Suprapubic skin (tissue), 4 donors: ENCODE data around the gene SEMA3G. TPM values are rescaled to one million over a fixed set of nuclear protein-coding genes. Genes with fewer than 3 reads are reported as not detected.

Source experiments
- DNase-seq, 2 donors: peaks; one replicate each; pipeline ENCODE4 v3.0.0-alpha.2; 2019; ENCODE audit warnings: low spot score in 2 of 2
- H3K27ac ChIP-seq: fragments of 200-600 bp; sonication (generic); one replicate; pipeline ENCODE4 v1.5.1; 2019
- H3K27me3 ChIP-seq: fragments of 200-600 bp; sonication (generic); one replicate; pipeline ENCODE4 v1.5.1; 2019
- H3K36me3 ChIP-seq: fragments of 200-600 bp; sonication (generic); one replicate; pipeline ENCODE4 v1.5.1; 2019
- H3K4me1 ChIP-seq: fragments of 200-600 bp; sonication (generic); one replicate; pipeline ENCODE4 v1.5.1; 2019
- H3K4me3 ChIP-seq: fragments of 200-600 bp; sonication (generic); one replicate; pipeline ENCODE4 v1.5.1; 2019; ENCODE audit warnings: mild to moderate bottlenecking
- H3K9me3 ChIP-seq: fragments of 200-600 bp; sonication (generic); one replicate; pipeline ENCODE4 v1.5.1; 2019
- CTCF ChIP-seq, 2 donors: fragments of 200-600 bp in 1 of 2; fragments of 450-650 bp in 1 of 2; sonication (generic) in 1 of 2; IDR thresholded peaks; one replicate each; pipeline ENCODE4 v1.5.1; 2016 to 2019; ENCODE audit warnings: antibody characterized with exemption in 2 of 2, mild to moderate bottlenecking in 1 of 2, moderate library complexity in 1 of 2
- EP300 ChIP-seq: sonication (generic); formaldehyde crosslinking; IDR thresholded peaks from one replicate; pipeline ENCODE4 v1.6.1; 2017; ENCODE audit warnings: antibody characterized with exemption
- POLR2A ChIP-seq, 2 donors: fragments of 450-650 bp; IDR thresholded peaks; one replicate each; pipeline ENCODE4 v1.6.1; 2017; ENCODE audit warnings: antibody characterized with exemption in 2 of 2, mild to moderate bottlenecking in 2 of 2, moderate library complexity in 2 of 2
- POLR2AphosphoS5 ChIP-seq, 3 donors: sonication (generic); formaldehyde crosslinking; IDR thresholded peaks; one replicate each; pipeline ENCODE4 v1.6.1; 2017; ENCODE audit warnings: antibody characterized with exemption in 3 of 3
- WGBS: methylation state at CpG from one replicate; pipeline ENCODE4 v1.1.5; 2018; 5-methylcytosine and 5-hydroxymethylcytosine counted together
- total RNA-seq, 4 donors: library from RNA; depleted of rRNA; stranded (reverse); fragments of >200 nt; gene quantifications; one replicate each; pipeline ENCODE4 v1.1.0, GENCODE V29; 2016

The SEMA3G gene
- total RNA-seq, 4 donors from 2014 or later: 14.4 to 44.0 (median 26.5) TPM

GRCh38 chr3:52480768-52481715 is 36.1 kb upstream of the SEMA3G start:
- Histone ChIP-seq H3K36me3 (peaks cover 80% of the 10 kb centered on the region), H3K4me1 (peaks cover 32% of the 10 kb centered on the region), H3K27ac (no peak overlapping the region), H3K27me3 (no peaks in the 10 kb centered on the region), H3K9me3 (no peaks in the 10 kb centered on the region), H3K4me3 (no peak overlapping the region)
- WGBS: 85% methylated on average over 23 of the region's 27 CpGs
- DNase-seq: no peak
- no peak for TF ChIP-seq POLR2AphosphoS5 (IDR thresholded peaks at IDR 0.05)
- TF ChIP-seq EP300: no peak
- TF ChIP-seq POLR2A (IDR thresholded peaks at IDR 0.05): no peak
- TF ChIP-seq CTCF (IDR thresholded peaks at IDR 0.05): no peak

- no peak for DNase-seq
- peaks cover 80% of the 10 kb centered on the region for H3K36me3 ChIP-seq
- TF ChIP-seq POLR2A (IDR thresholded peaks at IDR 0.05): no peak
- no peak for TF ChIP-seq POLR2AphosphoS5 (IDR thresholded peaks at IDR 0.05)
- TF ChIP-seq CTCF (IDR thresholded peaks at IDR 0.05): no peak
- no peak for TF ChIP-seq EP300
- H3K27ac ChIP-seq: no peak overlapping the region
- WGBS: 90% methylated on average over 13 of the region's 16 CpGs
- no peaks in the 10 kb centered on the region for H3K9me3 ChIP-seq
- H3K4me1 ChIP-seq: peaks cover 26% of the 10 kb centered on the region
- H3K4me3 ChIP-seq: no peak overlapping the region
- no peaks in the 10 kb centered on the region for H3K27me3 ChIP-seq
Measured at GRCh38 chr3:52479877-52480575, 35.1 kb upstream of the SEMA3G start.

GRCh38 chr3:52479037-52479876 is 34.4 kb upstream of the SEMA3G start:
- Histone ChIP-seq H3K4me1 (peaks cover 19% of the 10 kb centered on the region), H3K9me3 (no peaks in the 10 kb centered on the region), H3K4me3 (no peak overlapping the region), H3K36me3 (peaks cover 85% of the 10 kb centered on the region), H3K27ac (no peak overlapping the region), H3K27me3 (no peaks in the 10 kb centered on the region)
- TF ChIP-seq EP300 (no peak), POLR2AphosphoS5 (IDR thresholded peaks at IDR 0.05) (no peak), POLR2A (IDR thresholded peaks at IDR 0.05) (no peak)
- no peak for DNase-seq
- 94% methylated on average over 7 of the region's 7 CpGs for WGBS

GRCh38 chr3:52477796-52478095 is 32.8 kb upstream of the SEMA3G start:
- Histone ChIP-seq H3K4me3 (no peak overlapping the region), H3K27me3 (no peaks in the 10 kb centered on the region), H3K36me3 (peaks cover 98% of the 10 kb centered on the region), H3K27ac (no peak overlapping the region), H3K9me3 (no peaks in the 10 kb centered on the region), H3K4me1 (peaks cover 4% of the 10 kb centered on the region)
- DNase-seq: no peak
- 94% methylated on average over 6 of the region's 6 CpGs for WGBS
- TF ChIP-seq CTCF (IDR thresholded peaks at IDR 0.05) (no peak), EP300 (no peak), POLR2A (IDR thresholded peaks at IDR 0.05) (no peak), POLR2AphosphoS5 (IDR thresholded peaks at IDR 0.05) (no peak)

GRCh38 chr3:52477076-52477795 is 32.3 kb upstream of the SEMA3G start:
- H3K4me3 ChIP-seq: no peak overlapping the region
- no peaks in the 10 kb centered on the region for H3K9me3 ChIP-seq
- peaks cover 98% of the 10 kb centered on the region for H3K36me3 ChIP-seq
- TF ChIP-seq CTCF (IDR thresholded peaks at IDR 0.05): no peak
- no peak for TF ChIP-seq EP300
- TF ChIP-seq POLR2AphosphoS5 (IDR thresholded peaks at IDR 0.05): no peak
- no peak for TF ChIP-seq POLR2A (IDR thresholded peaks at IDR 0.05)
- no peak overlapping the region for H3K27ac ChIP-seq
- 95% methylated on average over 11 of the region's 16 CpGs for WGBS
- H3K4me1 ChIP-seq: peaks cover 3% of the 10 kb centered on the region
- no peaks in the 10 kb centered on the region for H3K27me3 ChIP-seq
- no peak for DNase-seq
